Measurements from ENCODE around the gene NUDT10.
"Not testable (repeated sequence)": the region's sequence is repeated elsewhere in the genome, so short reads cannot be mapped to it uniquely, and the experiment has no call there.

- TF ChIP-seq CTCF (IDR thresholded peaks at IDR 0.05); REST (IDR thresholded peaks at IDR 0.05; ENCODE audit: insufficient read depth in 1 of 2, low read depth in 2 of 2, low read length in 1 of 2); POLR2AphosphoS5 (IDR thresholded peaks at IDR 0.05; ENCODE audit: low read depth, low read length); TCF7L2 (IDR thresholded peaks at IDR 0.05; ENCODE audit: low read depth, low read length); SIN3A (IDR thresholded peaks at IDR 0.05; ENCODE audit: borderline replicate concordance, insufficient read depth, low read depth, low read length): not testable (repeated sequence)
These were observed 542 bp downstream of the NUDT10 start for GRCh38 chrX:51332943-51333785.
